HS-27A (cell line): Measurements from ENCODE around the gene COQ10B.
"Not testable (repeated sequence)": the region's sequence is repeated elsewhere in the genome, so short reads cannot be mapped to it uniquely, and the experiment has no call there.

Source experiments
- DNase-seq: peaks from one replicate; pipeline ENCODE4 v3.0.0-alpha.2; 2012; ENCODE audit warnings: low read depth, missing footprints

COQ10B gene

DNA sequence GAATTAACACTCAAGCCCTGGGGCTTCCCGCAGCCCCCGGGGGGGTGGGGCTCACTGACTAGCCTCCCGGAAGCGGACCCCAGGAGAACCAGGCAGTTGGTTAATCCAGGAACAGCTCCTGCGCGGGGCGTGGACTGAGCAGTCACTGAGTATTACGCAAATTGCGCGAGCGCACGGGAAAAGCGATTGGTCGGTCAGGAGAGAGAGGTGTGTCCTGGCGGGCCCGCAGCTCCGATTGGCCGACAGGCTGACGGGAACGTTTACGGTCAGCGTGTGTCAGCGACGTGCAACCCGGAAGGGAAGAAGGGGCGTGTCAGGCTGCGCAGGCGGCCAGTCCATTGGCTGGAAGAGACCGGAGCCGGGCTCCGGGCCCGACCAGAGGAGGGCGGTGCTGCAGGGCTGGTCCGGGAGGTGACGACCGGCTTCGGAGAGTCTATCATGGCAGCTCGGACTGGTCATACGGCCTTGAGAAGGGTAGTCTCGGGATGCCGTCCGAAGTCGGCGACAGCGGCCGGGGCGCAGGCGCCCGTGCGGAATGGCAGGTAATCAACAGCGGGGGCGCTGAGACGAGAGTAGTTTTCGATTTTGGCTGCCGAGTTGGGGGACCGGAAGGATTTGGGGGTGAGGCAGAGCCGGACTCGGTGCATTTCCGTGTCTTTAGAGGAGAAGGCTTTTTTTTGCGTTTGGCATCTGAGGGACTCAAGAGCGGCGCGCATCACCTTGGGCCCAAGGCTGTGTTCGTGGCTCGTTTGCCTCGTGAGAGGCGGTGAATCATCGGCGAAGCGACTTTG, at the start of gene COQ10B:
Gene COQ10B, plus strand, starts transcription at position 430 of the 791 bp plus-strand sequence. Its CDS starts 9 bp downstream, at position 439.
- DNase-seq = peak; percentile 91

GRCh38 chr2:197405582-197405981, 47.8 kb upstream of the COQ10B start:
- DNase-seq = no peak

GRCh38 chr2:197414039-197414438, 39.3 kb upstream of the COQ10B start:
- no peak for DNase-seq

- no peak for DNase-seq
These were observed 38.8 kb upstream of the COQ10B start for GRCh38 chr2:197414515-197414914.

- no peak for DNase-seq
These were observed 37.1 kb upstream of the COQ10B start for GRCh38 chr2:197416268-197416667.

DNA sequence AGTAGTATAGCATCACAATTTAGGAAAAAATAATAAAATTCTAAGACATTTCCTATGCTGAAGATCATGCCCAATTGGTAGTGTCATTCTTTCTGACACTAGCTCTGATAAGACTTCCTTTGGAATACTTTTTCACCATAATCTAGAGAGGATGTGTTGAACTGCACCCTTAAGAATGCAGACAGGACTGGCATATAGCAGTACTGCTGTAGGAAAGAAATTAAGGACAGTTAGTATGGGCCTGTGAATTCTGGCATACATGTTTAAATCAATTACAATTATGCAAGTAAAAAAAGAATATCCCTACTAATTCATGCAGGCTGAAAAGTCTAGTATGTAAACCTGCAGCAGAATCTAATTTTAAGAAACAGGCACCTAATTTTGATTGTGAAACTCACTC, 33.9 kb upstream of the COQ10B start:
- no peak for DNase-seq

DNA sequence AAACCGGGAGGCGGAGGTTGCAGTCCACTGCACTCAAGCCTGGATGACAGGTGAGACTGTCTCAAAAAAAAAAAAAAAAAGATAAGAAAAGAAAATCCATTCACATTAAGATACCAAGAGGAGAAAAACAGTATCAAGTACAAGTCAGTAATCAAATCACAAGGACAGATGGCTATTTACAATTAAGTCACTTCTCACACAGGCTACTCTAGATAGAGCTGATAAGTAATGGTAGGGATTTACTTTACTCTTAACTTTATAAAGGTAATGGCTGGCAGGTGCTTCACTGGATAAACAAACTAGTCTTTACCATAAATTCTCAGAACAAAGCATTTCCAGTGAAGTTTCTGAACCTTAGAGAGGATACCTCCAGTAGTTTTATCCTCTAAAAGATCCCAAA, 30.0 kb upstream of the COQ10B start:
- DNase-seq = no peak

DNA sequence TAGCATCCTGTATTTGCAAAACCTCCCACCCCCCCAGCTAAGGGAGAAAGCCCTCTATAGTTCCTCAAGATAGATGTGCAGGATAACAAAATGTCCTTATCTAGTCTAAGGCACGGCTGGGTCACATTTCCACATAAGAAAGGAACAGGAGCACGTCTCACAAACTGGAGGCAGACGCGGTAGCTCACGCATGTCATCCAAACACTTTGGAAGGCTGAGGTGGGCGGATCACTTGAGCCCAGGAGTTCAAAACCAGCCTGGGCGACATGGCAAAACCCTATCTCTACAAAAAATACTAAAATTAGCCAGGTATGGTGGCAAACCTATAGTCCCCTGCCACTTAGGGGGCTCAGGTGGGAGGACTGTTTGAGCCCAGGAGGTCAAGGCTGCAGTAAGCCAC, 27.8 kb upstream of the COQ10B start:
- DNase-seq = no peak

DNA sequence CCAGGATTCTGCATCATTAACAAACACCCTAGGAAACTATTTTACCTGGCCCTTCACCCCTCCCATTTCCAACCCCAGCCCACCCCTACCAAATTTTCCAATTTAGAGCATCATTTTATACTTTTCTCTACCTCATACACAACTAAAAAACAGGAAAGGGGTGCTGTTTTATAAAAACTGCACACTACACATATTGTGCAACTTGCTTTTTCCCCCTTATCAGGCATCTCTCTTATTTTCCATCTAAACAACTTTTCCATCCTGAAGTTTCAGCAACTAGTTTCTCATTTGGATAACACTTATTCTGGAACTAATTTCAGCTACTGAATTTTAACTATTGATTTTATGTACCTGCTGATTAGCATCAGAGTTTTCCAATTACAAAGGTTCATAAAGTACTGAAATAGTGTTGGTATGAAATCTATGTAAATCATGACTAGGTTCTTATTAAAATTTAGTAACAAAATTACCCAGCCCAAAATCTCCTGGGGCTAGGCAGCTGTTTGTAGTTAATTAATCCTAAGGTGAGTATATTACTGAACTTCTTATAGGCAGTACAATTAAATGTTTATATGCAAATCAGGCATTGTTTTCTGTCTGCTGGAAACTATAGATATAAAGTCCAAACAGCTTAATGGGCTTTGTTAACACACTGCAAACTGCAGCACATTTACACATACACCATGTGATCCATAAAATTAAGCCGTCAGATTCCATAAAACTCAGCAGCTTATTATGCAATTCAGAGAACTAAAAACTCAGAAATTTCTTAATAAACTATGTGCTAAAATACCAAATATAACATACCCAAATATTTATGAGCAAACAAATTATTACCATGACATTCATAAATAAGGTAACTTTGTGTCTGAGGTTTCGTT, 26.4 kb upstream of the COQ10B start:
- DNase-seq = no peak

GRCh38 chr2:197427986-197428385, 25.4 kb upstream of the COQ10B start:
- no peak for DNase-seq

DNA sequence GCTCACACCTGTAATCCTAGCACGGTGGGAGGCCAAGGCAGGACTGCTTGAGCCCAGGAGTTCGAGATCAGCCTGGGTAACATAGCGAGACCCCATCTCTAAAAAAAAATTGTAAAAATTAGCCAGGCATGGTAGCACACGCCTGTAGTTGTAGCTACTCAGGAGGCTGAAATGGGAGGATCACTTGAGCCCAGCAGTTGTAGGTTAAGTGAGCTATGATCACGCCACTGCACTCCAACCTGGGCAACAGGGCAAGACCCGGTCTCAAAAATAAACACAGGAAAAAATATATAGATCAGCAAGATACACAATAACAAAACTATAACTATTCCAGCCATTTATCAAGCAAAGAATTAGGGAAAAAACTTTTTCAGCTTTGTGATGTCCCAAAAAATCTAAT, 21.5 kb upstream of the COQ10B start:
- DNase-seq = no peak

DNA sequence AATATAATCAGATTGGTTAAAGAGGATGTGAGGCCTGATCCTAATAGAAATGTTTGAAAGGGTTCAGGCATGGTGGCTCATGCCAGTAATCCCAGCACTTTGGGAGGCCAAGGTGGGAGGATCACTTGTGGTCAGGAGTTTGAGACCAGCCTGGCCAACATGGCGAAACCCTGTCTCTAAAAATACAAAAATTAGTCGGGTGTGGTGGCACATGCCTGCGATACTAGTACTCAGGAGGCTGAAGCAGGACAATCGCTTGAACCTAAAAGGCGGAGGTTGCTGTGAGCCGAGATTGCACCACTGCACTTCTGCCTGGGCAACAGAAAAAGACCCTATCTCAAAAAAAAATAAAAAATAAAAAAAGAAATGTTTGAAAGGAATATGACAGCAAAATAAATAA, 20.8 kb upstream of the COQ10B start:
- DNase-seq = not testable (repeated sequence)

DNA sequence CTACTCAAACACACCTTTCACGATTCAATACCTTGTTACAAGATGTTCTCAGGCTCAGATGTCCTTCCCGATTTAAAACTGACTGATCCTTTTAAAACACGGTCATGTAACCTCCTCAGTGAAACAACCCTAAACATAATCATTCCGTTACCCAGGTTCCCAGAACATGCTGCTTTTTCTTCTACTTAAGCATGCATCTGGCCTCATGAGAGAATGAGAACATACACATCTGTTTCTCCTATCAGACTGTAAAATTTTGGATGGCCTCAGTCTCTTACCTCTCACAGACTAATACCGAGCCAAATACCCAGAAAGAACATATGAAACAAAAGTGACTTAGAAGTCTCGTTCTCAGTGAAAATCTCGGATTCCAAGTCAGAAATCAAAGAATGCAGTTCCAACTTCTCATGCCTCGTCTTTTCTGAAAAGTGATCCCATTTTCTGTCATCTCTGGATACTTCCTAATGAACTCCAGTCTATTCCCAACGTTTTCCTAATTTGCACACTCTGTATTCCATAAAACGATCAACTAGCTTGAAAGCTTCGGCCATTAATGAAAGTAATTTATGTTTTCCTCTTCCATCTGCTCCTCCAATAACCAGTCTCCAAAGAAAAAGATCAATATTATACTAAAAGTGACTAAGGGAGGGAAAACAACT, 19.4 kb upstream of the COQ10B start:
- no peak for DNase-seq

GRCh38 chr2:197434541-197435513, 18.5 kb upstream of the COQ10B start, which contains the start of gene SF3B1:
Gene SF3B1 (minus strand): TSS chr2:197435028. CDS start chr2:197434999, 29 bp downstream.
- peak; percentile 83 for DNase-seq

GRCh38 chr2:197435598-197436420, 17.5 kb upstream of the COQ10B start:
- DNase-seq = no peak

- no peak for DNase-seq
These were observed 16.0 kb upstream of the COQ10B start for GRCh38 chr2:197437380-197437779.

- DNase-seq = no peak
These were observed 10.5 kb upstream of the COQ10B start for GRCh38 chr2:197442857-197443256.

DNA sequence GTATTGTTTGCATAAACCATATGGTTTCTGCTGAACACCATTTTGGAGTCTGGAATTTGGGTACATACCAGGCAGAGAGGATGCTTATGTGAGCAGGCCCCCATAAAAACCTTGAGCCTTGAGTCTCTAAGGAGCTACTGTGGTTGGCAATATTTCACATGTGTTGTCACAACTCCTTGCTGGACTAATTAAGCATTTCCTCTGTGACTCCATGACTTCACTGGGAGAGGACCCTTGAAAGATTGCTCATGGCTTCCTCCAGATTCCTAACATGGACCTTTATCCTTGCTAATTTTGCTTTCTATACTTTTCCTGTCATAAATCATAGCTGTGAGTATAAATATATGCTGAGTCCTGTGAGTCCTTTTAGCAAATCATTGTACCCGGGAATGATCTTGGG, 7.6 kb upstream of the COQ10B start:
- DNase-seq = no peak

GRCh38 chr2:197446844-197447243, 6.5 kb upstream of the COQ10B start:
- no peak for DNase-seq

GRCh38 chr2:197450465-197450864, 2.9 kb upstream of the COQ10B start:
- no peak for DNase-seq
